T-helper 17 cell (primary cell): Measurements from ENCODE around the gene NCOA6. TPM values are rescaled to one million over a fixed set of nuclear protein-coding genes. Genes with fewer than 3 reads are reported as not detected.
"Not testable (repeated sequence)": the region's sequence is repeated elsewhere in the genome, so short reads cannot be mapped to it uniquely, and the experiment has no call there.

ENCODE experiments used
- ATAC-seq: fragments of 150-1000 bp; cut with Tn5 transposase; 2 replicates; pipeline ENCODE4 v1.10.0; 2021; ENCODE audit warnings: mild to moderate bottlenecking, moderate library complexity
- DNase-seq, 3 donors: peaks; one replicate each; pipeline versions ENCODE4 v3.0.0 to v3.0.0-alpha.2; 2020 to 2021
- H3K9me3 ChIP-seq: one replicate; pipeline ENCODE4 v1.7.0; 2013; ENCODE audit warnings: low read length, mild to moderate bottlenecking; ENCODE audit not compliant: control insufficient read depth, poor library complexity, severe bottlenecking
- H3K27ac Mint-ChIP-seq: one replicate; pipeline ENCODE4 v1.8.0; 2022; ENCODE audit warnings: mild to moderate bottlenecking, moderate library complexity, mixed read lengths
- H3K27me3 Mint-ChIP-seq: one replicate; pipeline ENCODE4 v1.8.0; 2022; ENCODE audit warnings: mixed read lengths
- H3K36me3 Mint-ChIP-seq: one replicate; pipeline ENCODE4 v1.8.0; 2022; ENCODE audit warnings: low read depth, mixed read lengths
- H3K4me1 Mint-ChIP-seq: one replicate; pipeline ENCODE4 v1.8.0; 2022; ENCODE audit warnings: mild to moderate bottlenecking, mixed read lengths
- H3K4me3 Mint-ChIP-seq: one replicate; pipeline ENCODE4 v1.8.0; 2022; ENCODE audit warnings: mild to moderate bottlenecking, moderate library complexity, mixed read lengths
- total RNA-seq, 4 donors: library from RNA in 2 of 4; stranded (reverse) in 2 of 4; gene quantifications; one replicate each; pipeline ENCODE4 v1.2.3 and lab custom pipeline; 2022 to 2026

NCOA6 gene
- total RNA-seq, 2 donors from 2014 or later = 26.3 to 30.7 TPM

DNA sequence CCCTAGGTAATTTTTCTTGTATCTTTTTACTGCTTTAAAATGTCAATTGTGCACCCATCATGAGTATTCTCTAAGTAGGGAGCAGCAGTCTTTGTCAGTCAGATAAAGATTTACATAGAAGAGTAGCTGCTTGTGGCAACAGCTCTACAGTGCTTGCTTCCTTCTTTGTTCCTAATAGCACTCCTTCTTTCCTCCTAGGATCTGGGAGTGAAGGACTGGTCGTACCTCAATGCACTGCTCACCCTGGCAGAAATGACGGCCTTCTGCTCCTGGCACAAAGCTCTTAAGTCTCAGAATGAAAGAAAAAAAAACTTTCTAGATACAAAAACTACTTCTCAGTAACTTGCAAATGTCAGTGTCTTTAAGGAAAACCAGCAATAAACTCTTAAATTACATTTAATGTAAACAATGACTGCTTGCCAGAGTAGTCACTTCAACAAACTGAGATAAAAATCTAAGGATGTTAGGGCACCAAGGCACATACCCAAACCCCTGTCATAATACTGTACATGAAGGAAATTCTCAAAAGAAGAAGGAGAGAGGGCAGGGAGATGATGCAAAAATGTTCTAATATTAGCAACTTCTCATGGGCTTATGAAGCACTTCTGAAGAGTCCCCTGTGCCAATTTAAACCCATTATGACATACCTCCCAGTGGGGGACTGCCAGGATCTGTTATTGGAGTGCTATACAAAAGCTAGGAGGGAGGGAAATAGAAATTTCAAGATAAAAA, 34.0 kb downstream of the NCOA6 start:
- H3K27ac Mint-ChIP-seq = peak overlapping the region; percentile 27
- H3K4me1 Mint-ChIP-seq = peaks cover 18% of the 10 kb centered on the region
- DNase-seq (no peak), ATAC-seq (no peak)
- no peak overlapping the region for H3K4me3 Mint-ChIP-seq
- no peaks in the 10 kb centered on the region for H3K27me3 Mint-ChIP-seq
- no peaks in the 10 kb centered on the region for H3K9me3 ChIP-seq
- H3K36me3 Mint-ChIP-seq = peaks cover under 1% of the 10 kb centered on the region

DNA sequence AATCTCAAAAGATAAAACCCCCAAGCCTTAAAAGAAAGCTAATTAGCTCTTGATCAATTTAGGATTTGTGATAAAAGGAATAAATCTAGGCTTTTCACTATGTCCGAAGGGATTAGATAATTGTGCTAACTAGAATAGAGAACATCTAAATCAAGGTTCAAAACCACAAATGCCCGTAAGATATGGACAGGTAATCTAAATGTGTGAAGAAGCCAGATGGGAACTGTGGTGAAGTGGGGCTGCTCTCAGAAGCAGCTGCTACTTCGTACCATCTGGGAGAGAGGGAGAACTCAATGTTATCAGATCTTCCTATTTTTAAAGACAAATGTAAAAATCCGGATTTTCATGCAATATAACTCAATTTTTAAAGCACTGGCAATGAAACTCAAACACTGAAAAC, 44.2 kb downstream of the NCOA6 start:
- H3K9me3 ChIP-seq = no peaks in the 10 kb centered on the region
- no peak overlapping the region for H3K27ac Mint-ChIP-seq
- H3K4me1 Mint-ChIP-seq = peaks cover 1% of the 10 kb centered on the region
- H3K4me3 Mint-ChIP-seq = no peak overlapping the region
- H3K36me3 Mint-ChIP-seq = peaks cover 3% of the 10 kb centered on the region
- DNase-seq (no peak), ATAC-seq (no peak)
- H3K27me3 Mint-ChIP-seq = no peaks in the 10 kb centered on the region

DNA sequence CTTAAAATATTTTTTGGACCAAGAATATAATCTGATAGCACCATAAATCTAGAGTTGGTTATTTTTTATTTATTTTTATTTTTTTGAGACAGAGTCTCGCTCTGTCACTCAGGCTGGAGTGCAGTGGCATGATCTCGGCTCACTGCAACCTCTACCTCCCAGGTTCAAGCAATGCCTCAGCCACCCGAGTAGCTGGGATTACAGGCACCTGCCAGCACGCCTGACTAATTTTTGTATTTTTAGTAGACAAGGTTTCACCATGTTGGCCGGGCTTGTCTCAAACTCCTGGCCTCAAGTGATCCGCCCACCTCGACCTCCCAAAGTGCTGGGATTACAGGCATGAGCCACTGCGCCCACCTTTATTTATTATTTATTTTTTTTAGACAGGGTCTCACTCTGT, 45.2 kb downstream of the NCOA6 start:
- not testable (repeated sequence) for H3K36me3 Mint-ChIP-seq

DNA sequence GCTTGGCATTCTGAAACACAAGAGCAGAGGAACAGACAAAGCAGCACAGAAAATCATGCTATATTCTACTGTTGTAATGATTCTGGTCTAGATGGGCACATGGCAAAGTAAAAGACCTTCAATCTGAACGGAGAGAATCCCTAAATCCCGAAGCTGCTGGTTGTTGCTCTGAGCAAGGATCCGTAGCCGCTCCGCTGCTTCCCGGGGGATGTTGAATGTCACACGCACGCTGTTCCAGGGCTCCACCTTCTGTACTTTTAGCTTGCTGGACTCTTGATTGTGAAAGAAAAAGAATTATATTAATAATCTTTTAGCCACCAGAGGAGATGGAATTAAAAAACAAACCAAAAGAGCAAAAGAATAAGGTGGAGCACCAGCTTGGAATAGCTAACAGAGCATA, 49.3 kb downstream of the NCOA6 start:
- H3K4me1 Mint-ChIP-seq = peaks cover 4% of the 10 kb centered on the region
- ATAC-seq (no peak), DNase-seq (no peak)
- no peak overlapping the region for H3K27ac Mint-ChIP-seq
- no peak overlapping the region for H3K4me3 Mint-ChIP-seq
- peaks cover 8% of the 10 kb centered on the region for H3K36me3 Mint-ChIP-seq
- H3K27me3 Mint-ChIP-seq = no peaks in the 10 kb centered on the region
- no peaks in the 10 kb centered on the region for H3K9me3 ChIP-seq

More for the DNA sequence above, 45.2 kb downstream of the NCOA6 start:
- not testable (repeated sequence) for DNase-seq, H3K27ac Mint-ChIP-seq, H3K4me3 Mint-ChIP-seq, H3K27me3 Mint-ChIP-seq, ATAC-seq, H3K4me1 Mint-ChIP-seq, H3K9me3 ChIP-seq

- Mint-ChIP-seq H3K4me1 (peaks cover 4% of the 10 kb centered on the region), H3K27me3 (no peaks in the 10 kb centered on the region), H3K36me3 (peaks cover 8% of the 10 kb centered on the region), H3K4me3 (no peak overlapping the region), H3K27ac (no peak overlapping the region)
- no peaks in the 10 kb centered on the region for H3K9me3 ChIP-seq
- ATAC-seq (no peak), DNase-seq (no peak)
Measured at GRCh38 chr20:34774886-34775285, 50.6 kb downstream of the NCOA6 start.

GRCh38 chr20:34774449-34774848, 51.0 kb downstream of the NCOA6 start:
- H3K27me3 Mint-ChIP-seq = no peaks in the 10 kb centered on the region
- H3K4me1 Mint-ChIP-seq = peaks cover 4% of the 10 kb centered on the region
- no peaks in the 10 kb centered on the region for H3K9me3 ChIP-seq
- no peak overlapping the region for H3K4me3 Mint-ChIP-seq
- no peak for ATAC-seq
- H3K36me3 Mint-ChIP-seq = peaks cover 8% of the 10 kb centered on the region
- no peak overlapping the region for H3K27ac Mint-ChIP-seq
- DNase-seq = no peak

GRCh38 chr20:34773726-34774125, 51.7 kb downstream of the NCOA6 start:
- no peaks in the 10 kb centered on the region for H3K9me3 ChIP-seq
- DNase-seq (no peak), ATAC-seq (no peak)
- Mint-ChIP-seq H3K4me1 (peaks cover 4% of the 10 kb centered on the region), H3K27ac (peak overlapping the region; percentile 37), H3K27me3 (no peaks in the 10 kb centered on the region), H3K36me3 (peaks cover 8% of the 10 kb centered on the region), H3K4me3 (no peak overlapping the region)

DNA sequence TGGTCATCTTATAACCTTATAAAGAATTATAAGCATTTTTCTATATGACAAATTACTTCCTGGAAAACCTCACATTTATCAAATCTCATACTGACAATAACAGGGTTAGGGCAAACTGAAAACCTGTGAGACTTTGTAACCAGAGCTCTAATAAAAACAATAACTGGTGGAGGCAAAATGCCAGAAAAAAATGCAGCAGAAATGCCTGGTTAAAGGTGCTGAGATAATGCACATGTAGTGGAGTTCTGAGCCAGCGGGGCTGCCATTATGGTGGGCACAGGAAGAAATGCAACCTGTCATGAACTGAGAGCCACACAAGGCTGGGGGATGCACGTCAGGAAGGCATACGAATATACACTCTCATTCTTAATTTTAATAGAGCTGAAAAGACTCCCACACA, 53.0 kb downstream of the NCOA6 start:
- Mint-ChIP-seq H3K4me3 (no peak overlapping the region), H3K27ac (no peak overlapping the region), H3K4me1 (peaks cover 4% of the 10 kb centered on the region), H3K36me3 (peaks cover 9% of the 10 kb centered on the region), H3K27me3 (no peaks in the 10 kb centered on the region)
- no peak for DNase-seq
- no peak for ATAC-seq
- H3K9me3 ChIP-seq = no peaks in the 10 kb centered on the region

GRCh38 chr20:34771680-34772081, 53.8 kb downstream of the NCOA6 start:
- H3K9me3 ChIP-seq = no peaks in the 10 kb centered on the region
- Mint-ChIP-seq H3K27ac (no peak overlapping the region), H3K4me1 (peaks cover 4% of the 10 kb centered on the region), H3K36me3 (peaks cover 9% of the 10 kb centered on the region), H3K4me3 (no peak overlapping the region), H3K27me3 (no peaks in the 10 kb centered on the region)
- DNase-seq = no peak
- no peak for ATAC-seq

DNA sequence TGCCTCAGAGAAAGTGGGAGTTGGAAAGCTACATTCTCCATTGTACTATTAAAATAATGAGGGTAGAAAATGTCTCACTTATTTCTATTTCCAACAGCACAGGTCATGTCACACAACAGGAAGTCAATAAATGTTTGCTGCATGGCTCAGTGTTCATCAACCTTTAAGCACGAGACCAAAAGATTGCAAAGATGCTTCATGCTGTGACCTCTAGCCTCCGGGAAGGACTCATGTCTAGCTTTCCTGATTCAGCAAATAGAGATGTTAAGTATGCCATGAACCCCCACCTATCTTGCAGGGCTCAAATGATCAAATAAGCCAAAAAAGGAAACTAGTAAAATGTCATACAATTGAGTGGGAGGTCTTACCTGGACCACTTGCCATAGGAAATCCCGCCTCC, 57.4 kb downstream of the NCOA6 start:
- Mint-ChIP-seq H3K36me3 (peaks cover 5% of the 10 kb centered on the region), H3K4me1 (no peaks in the 10 kb centered on the region), H3K27me3 (no peaks in the 10 kb centered on the region), H3K4me3 (no peak overlapping the region), H3K27ac (no peak overlapping the region)
- ATAC-seq = no peak
- no peak for DNase-seq
- no peaks in the 10 kb centered on the region for H3K9me3 ChIP-seq

GRCh38 chr20:34762031-34762555, 63.4 kb downstream of the NCOA6 start:
- Mint-ChIP-seq H3K4me3 (no peak overlapping the region), H3K27ac (no peak overlapping the region), H3K4me1 (peaks cover 2% of the 10 kb centered on the region), H3K36me3 (peaks cover 9% of the 10 kb centered on the region), H3K27me3 (no peaks in the 10 kb centered on the region)
- H3K9me3 ChIP-seq = no peaks in the 10 kb centered on the region
- ATAC-seq (no peak), DNase-seq (no peak)

DNA sequence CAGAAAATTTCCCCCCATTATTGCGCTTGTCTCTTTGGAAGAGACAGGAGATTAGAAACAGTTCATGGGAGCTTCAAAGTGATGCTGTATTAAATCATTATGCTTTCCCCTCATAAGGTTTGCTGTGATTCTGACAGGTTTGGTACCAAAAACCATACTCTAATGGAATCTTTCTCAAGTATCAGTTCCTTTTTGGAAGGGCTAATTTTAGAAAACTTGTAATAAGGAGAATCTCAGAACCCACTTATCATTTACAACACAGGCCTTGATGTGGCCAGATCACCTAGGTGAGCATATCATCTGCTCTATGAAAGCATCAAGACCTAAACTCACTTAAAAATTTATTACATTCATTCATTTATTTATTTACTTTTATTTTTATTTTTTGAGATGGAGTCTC, 70.1 kb downstream of the NCOA6 start:
- ATAC-seq (no peak), DNase-seq (no peak)
- Mint-ChIP-seq H3K36me3 (peaks cover 10% of the 10 kb centered on the region), H3K27ac (no peak overlapping the region), H3K4me3 (no peak overlapping the region), H3K27me3 (no peaks in the 10 kb centered on the region), H3K4me1 (peaks cover 2% of the 10 kb centered on the region)
- no peaks in the 10 kb centered on the region for H3K9me3 ChIP-seq

DNA sequence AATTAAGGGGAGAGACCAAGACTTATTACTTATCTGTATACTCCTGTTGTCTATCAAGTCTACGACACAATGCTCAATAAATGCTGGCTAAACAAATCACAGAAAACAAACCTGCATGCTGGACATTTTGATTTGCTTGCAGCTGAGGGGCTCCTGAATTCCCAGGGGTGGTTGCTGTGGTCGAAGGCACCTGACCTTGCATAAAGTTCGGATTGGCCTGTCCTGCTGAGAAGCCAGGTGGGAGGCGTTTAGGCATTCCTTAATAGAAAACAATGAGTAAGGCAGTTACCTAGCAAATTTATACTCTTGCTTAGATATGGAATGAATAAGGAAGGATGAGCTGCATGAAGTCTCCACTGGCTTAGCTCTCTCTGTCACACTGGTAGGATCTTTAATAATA, 70.8 kb downstream of the NCOA6 start:
- Mint-ChIP-seq H3K27ac (no peak overlapping the region), H3K36me3 (peaks cover 10% of the 10 kb centered on the region), H3K4me3 (no peak overlapping the region), H3K27me3 (no peaks in the 10 kb centered on the region), H3K4me1 (peaks cover 2% of the 10 kb centered on the region)
- no peaks in the 10 kb centered on the region for H3K9me3 ChIP-seq
- DNase-seq (no peak), ATAC-seq (no peak)
